H9 (cell line): ENCODE results near the gene ACYP2. TPM values are rescaled to one million over a fixed set of nuclear protein-coding genes. Genes with fewer than 3 reads are reported as not detected.
"Not testable (repeated sequence)": the region's sequence is repeated elsewhere in the genome, so short reads cannot be mapped to it uniquely, and the experiment has no call there.

Source experiments
- DNase-seq: peaks from one replicate; pipeline ENCODE4 v3.0.0-alpha.2; 2017
- H2AFZ ChIP-seq: one replicate; pipeline ENCODE4 v1.6.1; 2013; ENCODE audit warnings: mild to moderate bottlenecking, low read length, control low read depth, moderate library complexity
- H2AK5ac ChIP-seq: 2 replicates; pipeline ENCODE4 v1.6.1; 2013; ENCODE audit warnings: low read length, control low read depth, mixed read lengths; ENCODE audit not compliant: insufficient read length
- H2BK120ac ChIP-seq: one replicate; pipeline ENCODE4 v1.6.1; 2013; ENCODE audit warnings: low read depth, mild to moderate bottlenecking, low read length, control low read depth, inconsistent platforms; ENCODE audit not compliant: poor library complexity, severe bottlenecking
- H2BK12ac ChIP-seq: 2 replicates; pipeline ENCODE4 v1.6.1; 2013; ENCODE audit warnings: low read length, control low read depth, mixed read lengths, low read depth; ENCODE audit not compliant: insufficient read length
- H2BK15ac ChIP-seq: 2 replicates; pipeline ENCODE4 v1.6.1; 2013; ENCODE audit warnings: low read depth, low read length, control low read depth
- H2BK20ac ChIP-seq: one replicate; pipeline ENCODE4 v1.6.1; 2013; ENCODE audit warnings: low read depth, mild to moderate bottlenecking, low read length, control low read depth, inconsistent platforms; ENCODE audit not compliant: poor library complexity, severe bottlenecking
- H2BK5ac ChIP-seq: 2 replicates; pipeline ENCODE4 v1.6.1; 2013; ENCODE audit warnings: low read length, control low read depth, mixed read lengths; ENCODE audit not compliant: insufficient read length
- H3K14ac ChIP-seq: 2 replicates; pipeline ENCODE4 v1.6.1; 2013; ENCODE audit warnings: low read length, control low read depth; ENCODE audit not compliant: insufficient read depth
- H3K18ac ChIP-seq: 2 replicates; pipeline ENCODE4 v1.6.1; 2013; ENCODE audit warnings: low read depth, mild to moderate bottlenecking, mixed read lengths, low read length, control low read depth; ENCODE audit not compliant: insufficient read length
- H3K23ac ChIP-seq: 2 replicates; pipeline ENCODE4 v1.6.1; 2013; ENCODE audit warnings: low read length, control low read depth, mixed read lengths, low read depth; ENCODE audit not compliant: insufficient read length
- H3K23me2 ChIP-seq: 2 replicates; pipeline ENCODE4 v1.6.1; 2013; ENCODE audit warnings: low read depth, mild to moderate bottlenecking, mixed read lengths, low read length, control low read depth; ENCODE audit not compliant: insufficient read length, poor library complexity, severe bottlenecking
- H3K27ac ChIP-seq: 2 replicates; pipeline ENCODE4 v1.5.1; 2013; ENCODE audit warnings: low read length, control low read depth, mixed read lengths, low read depth; ENCODE audit not compliant: insufficient read length
- H3K27me3 ChIP-seq: 2 replicates; pipeline ENCODE4 v1.6.1; 2013; ENCODE audit warnings: low read length, control low read depth, inconsistent platforms; ENCODE audit not compliant: insufficient read depth
- H3K4ac ChIP-seq: 2 replicates; pipeline ENCODE4 v1.6.1; 2013; ENCODE audit warnings: low read depth, mild to moderate bottlenecking, control low read depth, inconsistent platforms, low read length, moderate library complexity
- H3K4me1 ChIP-seq: 2 replicates; pipeline ENCODE4 v1.6.1; 2013; ENCODE audit warnings: low read length, control low read depth, inconsistent platforms; ENCODE audit not compliant: insufficient read depth
- H3K4me2 ChIP-seq: 2 replicates; pipeline ENCODE4 v1.6.1; 2013; ENCODE audit warnings: low read length, control low read depth, mixed read lengths; ENCODE audit not compliant: insufficient read length, insufficient read depth
- H3K56ac ChIP-seq: 2 replicates; pipeline ENCODE4 v1.6.1; 2013; ENCODE audit warnings: low read depth, mild to moderate bottlenecking, mixed read lengths, low read length, control low read depth; ENCODE audit not compliant: insufficient read length
- H3K79me1 ChIP-seq: 2 replicates; pipeline ENCODE4 v1.6.1; 2013; ENCODE audit warnings: low read depth, mild to moderate bottlenecking, moderate library complexity, low read length, control low read depth, inconsistent platforms; ENCODE audit not compliant: insufficient read depth, poor library complexity, severe bottlenecking
- H3K79me2 ChIP-seq: 2 replicates; pipeline ENCODE4 v1.6.1; 2013; ENCODE audit warnings: low read length, control low read depth, inconsistent platforms; ENCODE audit not compliant: insufficient read depth
- H3K9ac ChIP-seq: 2 replicates; pipeline ENCODE4 v1.6.1; 2013; ENCODE audit warnings: low read length, control low read depth, mixed read lengths; ENCODE audit not compliant: insufficient read length; ENCODE audit errors: extremely low read depth
- H3K9me3 ChIP-seq: one replicate; pipeline ENCODE4 v1.6.1; 2013; ENCODE audit warnings: low read depth, low read length, inconsistent platforms; ENCODE audit not compliant: control insufficient read depth
- H3T11ph ChIP-seq: one replicate; pipeline ENCODE4 v1.6.1; 2013; ENCODE audit warnings: mild to moderate bottlenecking, low read length, control low read depth, inconsistent platforms
- H4K20me1 ChIP-seq: one replicate; pipeline ENCODE4 v1.6.1; 2013; ENCODE audit not compliant: control insufficient read depth, insufficient read length, insufficient read depth
- H4K5ac ChIP-seq: 2 replicates; pipeline ENCODE4 v1.6.1; 2013; ENCODE audit warnings: low read depth, mild to moderate bottlenecking, mixed read lengths, low read length, control low read depth; ENCODE audit not compliant: insufficient read length
- H4K8ac ChIP-seq: replicated peaks from 2 replicates; pipeline ENCODE4 v1.6.1; 2013; ENCODE audit warnings: low read length, control low read depth, mixed read lengths, low read depth; ENCODE audit not compliant: insufficient read length
- H4K91ac ChIP-seq: 2 replicates; pipeline ENCODE4 v1.6.1; 2013; ENCODE audit warnings: low read depth, mild to moderate bottlenecking, moderate library complexity, mixed read lengths, low read length, control low read depth; ENCODE audit not compliant: insufficient read length
- H3K27ac Mint-ChIP-seq, 3 experiments: 2 replicates in 2 of 3; 3 replicates in 1 of 3; pipeline ENCODE4 v1.8.0; 2020 to 2021; ENCODE audit warnings: mixed read lengths in 3 of 3, mild to moderate bottlenecking in 1 of 3, moderate library complexity in 1 of 3
- H3K27me3 Mint-ChIP-seq: 2 replicates; pipeline ENCODE4 v1.8.0; 2021; ENCODE audit warnings: low read depth, mild to moderate bottlenecking, moderate library complexity, mixed read lengths
- H3K36me3 Mint-ChIP-seq, 3 experiments: 2 replicates in 2 of 3; 3 replicates in 1 of 3; pipeline ENCODE4 v1.8.0; 2020 to 2021; ENCODE audit warnings: low read depth in 3 of 3, mixed read lengths in 3 of 3; ENCODE audit not compliant: insufficient read depth in 1 of 3
- H3K4me1 Mint-ChIP-seq, 2 experiments: 2 replicates each; pipeline ENCODE4 v1.8.0; 2020; ENCODE audit warnings: mixed read lengths in 2 of 2
- H3K4me3 Mint-ChIP-seq, 2 experiments: 2 replicates in 1 of 2; 3 replicates in 1 of 2; pipeline ENCODE4 v1.8.0; 2020 to 2021; ENCODE audit warnings: mild to moderate bottlenecking in 2 of 2, mixed read lengths in 2 of 2, moderate library complexity in 1 of 2
- H3K9me3 Mint-ChIP-seq, 2 experiments: 2 replicates in 1 of 2; 3 replicates in 1 of 2; pipeline ENCODE4 v1.8.0; 2020; ENCODE audit warnings: mild to moderate bottlenecking in 2 of 2, mixed read lengths in 2 of 2, moderate library complexity in 1 of 2
- CTCF ChIP-seq: fragments of 200-600 bp; sonication (generic); conservative IDR thresholded peaks from 3 replicates; pipeline ENCODE4 v1.8.0; 2021; ENCODE audit warnings: antibody characterized with exemption, mild to moderate bottlenecking
- WGBS: extraction: QIAGEN DNeasy Blood & Tissue Kit; methylation state at CpG from one replicate; pipeline ENCODE4 v1.1.7; 2013; ENCODE audit warnings: missing lambda C conversion rate, low lambda C conversion rate, mixed read lengths; ENCODE audit not compliant: insufficient read length; ENCODE audit errors: extremely low coverage; 5-methylcytosine and 5-hydroxymethylcytosine counted together
- total RNA-seq: library from RNA; stranded (reverse); gene quantifications from 2 replicates; pipeline ENCODE4 v1.2.1, GENCODE V29; 2021

ACYP2 gene
- total RNA-seq, 1 experiment from 2014 or later = 3.2 TPM

GRCh38 chr2:54290356-54291025 lies 175.1 kb downstream of the ACYP2 start:
- H3K27ac Mint-ChIP-seq = no peak overlapping the region
- Histone ChIP-seq H3K56ac (no peak overlapping the region), H3K23ac (no peak overlapping the region), H3K4me1 (no peaks in the 10 kb centered on the region; the same call in 1 of the 2 replicates), H2AK5ac (no peak overlapping the region), H3K27ac (no peak overlapping the region), H3K79me2 (no peaks in the 10 kb centered on the region), H2BK20ac (no peak overlapping the region), H4K5ac (no peak overlapping the region), H4K91ac (no peak overlapping the region), H2BK12ac (no peak overlapping the region), H3K9ac (no peak overlapping the region), H2AFZ (no peak overlapping the region), H4K20me1 (no peaks in the 10 kb centered on the region), H2BK5ac (no peak overlapping the region), H2BK15ac (no peak overlapping the region), H3K4ac (no peak overlapping the region), H3K27me3 (peaks cover 7% of the 10 kb centered on the region; the same call in 1 of the 2 replicates), H3K79me1 (no peaks in the 10 kb centered on the region), H3K4me2 (no peak overlapping the region), H3T11ph (no peak overlapping the region), H2BK120ac (no peak overlapping the region), H3K23me2 (no peaks in the 10 kb centered on the region), H4K8ac (no peak overlapping the region), H3K14ac (no peak overlapping the region), H3K18ac (no peak overlapping the region), H3K9me3 (no peaks in the 10 kb centered on the region)
- peaks cover 61% of the 10 kb centered on the region for H3K27me3 Mint-ChIP-seq
- no peak for DNase-seq
- peaks cover 22 to 26% of the 10 kb centered on the region in 2 experiments for H3K4me1 Mint-ChIP-seq
- no peak for TF ChIP-seq CTCF
- no peaks in the 10 kb centered on the region for H3K36me3 Mint-ChIP-seq
- no CpG with 5 or more reads among the region's 9 CpGs for WGBS
- no peaks in the 10 kb centered on the region; a peak in 1 of 5 replicates for H3K9me3 Mint-ChIP-seq
- H3K4me3 Mint-ChIP-seq = no peak overlapping the region; a peak in 1 of 5 replicates

GRCh38 chr2:54294665-54295064 lies 179.2 kb downstream of the ACYP2 start:
- H3K79me2 ChIP-seq, H3K36me3 Mint-ChIP-seq, H2AK5ac ChIP-seq, H3K27me3 ChIP-seq, H3K23ac ChIP-seq, H2BK15ac ChIP-seq, H3K56ac ChIP-seq, H3K9me3 ChIP-seq, H4K20me1 ChIP-seq, H2BK120ac ChIP-seq, H3K23me2 ChIP-seq, H3K18ac ChIP-seq, H3K27ac Mint-ChIP-seq, H2AFZ ChIP-seq, H3K4me3 Mint-ChIP-seq, H3K4me2 ChIP-seq, H3K14ac ChIP-seq, H3K4ac ChIP-seq, H4K91ac ChIP-seq, H3K9ac ChIP-seq, H3K4me1 ChIP-seq, H3K79me1 ChIP-seq, H2BK5ac ChIP-seq, H4K8ac ChIP-seq, H3T11ph ChIP-seq, H3K27ac ChIP-seq, H3K9me3 Mint-ChIP-seq, H2BK20ac ChIP-seq, H4K5ac ChIP-seq, DNase-seq, H2BK12ac ChIP-seq: not testable (repeated sequence)
- no CpG with 5 or more reads among the region's 2 CpGs for WGBS
- peaks cover 35% of the 10 kb centered on the region for H3K27me3 Mint-ChIP-seq
- peaks cover 19 to 20% of the 10 kb centered on the region in 2 experiments for H3K4me1 Mint-ChIP-seq
